NT2/D1 (cell line): ENCODE results near the gene AGXT2.

Experiments
- YY1 ChIP-seq: IDR thresholded peaks from 2 replicates; pipeline ENCODE4 v1.6.1; 2011; ENCODE audit not compliant: insufficient read length, insufficient read depth
- ZNF274 ChIP-seq: IDR thresholded peaks from 2 replicates; pipeline ENCODE4 v1.6.1; 2011; ENCODE audit warnings: mild to moderate bottlenecking, low read depth, low read length

- TF ChIP-seq YY1, result no peak
- no peak for TF ChIP-seq ZNF274
These were observed 45.3 kb downstream of the AGXT2 start for GRCh38 chr5:35002459-35002858.
